ENCODE data around the gene CHST8.

CHST8 gene, protein sequence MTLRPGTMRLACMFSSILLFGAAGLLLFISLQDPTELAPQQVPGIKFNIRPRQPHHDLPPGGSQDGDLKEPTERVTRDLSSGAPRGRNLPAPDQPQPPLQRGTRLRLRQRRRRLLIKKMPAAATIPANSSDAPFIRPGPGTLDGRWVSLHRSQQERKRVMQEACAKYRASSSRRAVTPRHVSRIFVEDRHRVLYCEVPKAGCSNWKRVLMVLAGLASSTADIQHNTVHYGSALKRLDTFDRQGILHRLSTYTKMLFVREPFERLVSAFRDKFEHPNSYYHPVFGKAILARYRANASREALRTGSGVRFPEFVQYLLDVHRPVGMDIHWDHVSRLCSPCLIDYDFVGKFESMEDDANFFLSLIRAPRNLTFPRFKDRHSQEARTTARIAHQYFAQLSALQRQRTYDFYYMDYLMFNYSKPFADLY

DNA sequence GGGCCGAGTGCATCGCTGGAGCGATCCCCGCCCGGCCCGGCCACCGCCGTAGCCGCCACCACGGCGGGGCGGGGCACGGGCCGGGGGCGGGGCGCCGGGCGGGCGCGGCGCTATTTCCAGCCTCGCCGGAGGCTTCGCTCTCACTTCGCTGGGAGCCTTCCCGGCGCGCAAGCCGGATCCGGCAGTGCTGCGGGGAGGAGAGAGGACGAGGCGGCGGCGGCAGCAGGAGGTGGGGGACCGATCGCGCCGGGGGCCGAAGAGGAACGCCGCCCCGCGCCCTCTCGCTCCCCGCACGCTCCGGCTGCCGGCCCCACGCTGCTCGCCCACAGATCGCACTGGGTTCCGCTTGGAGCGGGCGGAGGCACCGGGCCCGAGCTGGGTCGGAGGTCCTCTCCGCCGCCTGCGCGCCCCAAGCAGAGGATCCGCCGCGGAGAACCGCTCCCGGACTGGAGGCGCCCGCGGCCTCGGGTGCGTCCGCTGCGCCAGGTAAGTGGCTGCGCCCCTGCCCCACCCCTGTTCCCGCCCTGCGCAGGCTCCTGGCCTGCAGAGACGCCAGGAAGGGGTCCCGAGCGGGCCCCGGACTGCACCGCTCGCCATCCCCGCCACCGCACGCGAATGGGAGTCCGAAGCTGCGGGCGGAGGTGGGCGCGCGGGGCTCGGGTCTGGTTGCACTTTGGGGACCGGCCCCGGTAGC is at the start of gene CHST8:
Gene CHST8 (plus strand): TSS at position 143 of the 694 bp plus-strand sequence. CDS start 67,309 bp downstream, outside the sequence.
- H3K27me3 ChIP-seq (ENCODE audit: control insufficient read depth, insufficient read depth, low read length) = peaks cover 71% of the 10 kb centered on the region
- H3K36me3 ChIP-seq (ENCODE audit: control insufficient read depth, low read depth, low read length) = no peaks in the 10 kb centered on the region
- no peak within 1 kb of the TSS for H3K9ac ChIP-seq (ENCODE audit: low read length)
- peak within 1 kb of the TSS; percentile 70 for H3K4me3 ChIP-seq (ENCODE audit: low read length)
- H3K9me3 ChIP-seq (ENCODE audit: control insufficient read depth, low read depth, low read length) = no peaks in the 10 kb centered on the region
- H3K27ac ChIP-seq (ENCODE audit: low read length) = no peak within 1 kb of the TSS
- peaks cover 3% of the 10 kb centered on the region for H3K4me1 ChIP-seq (ENCODE audit: control insufficient read depth, low read depth, low read length)

GRCh38 chr19:33572929-33573328 is 48.8 kb upstream of the CHST8 start:
- no peaks in the 10 kb centered on the region for H3K27me3 ChIP-seq (ENCODE audit: control insufficient read depth, insufficient read depth, low read length)
- H3K9me3 ChIP-seq (ENCODE audit: control insufficient read depth, low read depth, low read length) = peaks cover 11% of the 10 kb centered on the region
- no peak overlapping the region for H3K9ac ChIP-seq (ENCODE audit: low read length)
- no peaks in the 10 kb centered on the region for H3K36me3 ChIP-seq (ENCODE audit: control insufficient read depth, low read depth, low read length)
- H3K4me3 ChIP-seq (ENCODE audit: low read length) = no peak overlapping the region
- peaks cover 11% of the 10 kb centered on the region for H3K4me1 ChIP-seq (ENCODE audit: control insufficient read depth, low read depth, low read length)
- no peak overlapping the region for H3K27ac ChIP-seq (ENCODE audit: low read length)

GRCh38 chr19:33574824-33575223 is 46.9 kb upstream of the CHST8 start:
- peaks cover 8% of the 10 kb centered on the region for H3K4me1 ChIP-seq (ENCODE audit: control insufficient read depth, low read depth, low read length)
- no peak overlapping the region for H3K9ac ChIP-seq (ENCODE audit: low read length)
- no peak overlapping the region for H3K4me3 ChIP-seq (ENCODE audit: low read length)
- H3K27me3 ChIP-seq (ENCODE audit: control insufficient read depth, insufficient read depth, low read length) = no peaks in the 10 kb centered on the region
- H3K36me3 ChIP-seq (ENCODE audit: control insufficient read depth, low read depth, low read length) = no peaks in the 10 kb centered on the region
- H3K27ac ChIP-seq (ENCODE audit: low read length) = no peak overlapping the region
- H3K9me3 ChIP-seq (ENCODE audit: control insufficient read depth, low read depth, low read length) = peaks cover 11% of the 10 kb centered on the region

GRCh38 chr19:33578697-33579096 is 43.1 kb upstream of the CHST8 start:
- H3K4me1 ChIP-seq (ENCODE audit: control insufficient read depth, low read depth, low read length) = no peaks in the 10 kb centered on the region
- H3K9ac ChIP-seq (ENCODE audit: low read length) = no peak overlapping the region
- no peak overlapping the region for H3K27ac ChIP-seq (ENCODE audit: low read length)
- H3K27me3 ChIP-seq (ENCODE audit: control insufficient read depth, insufficient read depth, low read length) = no peaks in the 10 kb centered on the region
- H3K9me3 ChIP-seq (ENCODE audit: control insufficient read depth, low read depth, low read length) = peaks cover 11% of the 10 kb centered on the region
- H3K36me3 ChIP-seq (ENCODE audit: control insufficient read depth, low read depth, low read length) = no peaks in the 10 kb centered on the region
- H3K4me3 ChIP-seq (ENCODE audit: low read length) = no peak overlapping the region

GRCh38 chr19:33580026-33580644 is 41.6 kb upstream of the CHST8 start:
- Histone ChIP-seq H3K27me3 (ENCODE audit: control insufficient read depth, insufficient read depth, low read length) (no peaks in the 10 kb centered on the region), H3K4me3 (ENCODE audit: low read length) (no peak overlapping the region), H3K9me3 (ENCODE audit: control insufficient read depth, low read depth, low read length) (peaks cover 2% of the 10 kb centered on the region), H3K4me1 (ENCODE audit: control insufficient read depth, low read depth, low read length) (no peaks in the 10 kb centered on the region), H3K27ac (ENCODE audit: low read length) (no peak overlapping the region), H3K9ac (ENCODE audit: low read length) (no peak overlapping the region), H3K36me3 (ENCODE audit: control insufficient read depth, low read depth, low read length) (no peaks in the 10 kb centered on the region)

DNA sequence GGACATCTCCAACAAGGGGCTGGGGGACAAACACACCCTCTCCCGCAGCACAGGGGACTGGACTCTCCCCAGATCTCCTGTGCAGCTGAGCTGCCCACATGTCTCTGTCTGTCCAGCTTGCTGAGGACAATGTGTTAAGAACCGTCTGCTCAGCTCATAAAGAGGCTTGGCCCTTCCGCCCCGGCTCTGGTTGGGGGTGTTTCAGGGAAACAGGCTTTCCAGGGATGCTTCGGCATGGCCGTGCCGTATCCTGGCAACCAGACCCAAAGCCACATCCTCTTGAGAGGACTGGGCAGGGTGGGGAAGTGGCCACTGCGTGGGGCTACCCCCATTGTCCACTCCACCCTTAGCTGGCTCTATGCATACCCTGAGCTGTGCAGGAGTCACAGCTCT is 41.1 kb upstream of the CHST8 start:
- Histone ChIP-seq H3K27me3 (ENCODE audit: control insufficient read depth, insufficient read depth, low read length) (no peaks in the 10 kb centered on the region), H3K27ac (ENCODE audit: low read length) (no peak overlapping the region), H3K9ac (ENCODE audit: low read length) (no peak overlapping the region), H3K4me1 (ENCODE audit: control insufficient read depth, low read depth, low read length) (no peaks in the 10 kb centered on the region), H3K36me3 (ENCODE audit: control insufficient read depth, low read depth, low read length) (no peaks in the 10 kb centered on the region), H3K9me3 (ENCODE audit: control insufficient read depth, low read depth, low read length) (no peaks in the 10 kb centered on the region), H3K4me3 (ENCODE audit: low read length) (no peak overlapping the region)

GRCh38 chr19:33582914-33583313 is 38.8 kb upstream of the CHST8 start:
- no peak overlapping the region for H3K4me3 ChIP-seq (ENCODE audit: low read length)
- no peak overlapping the region for H3K9ac ChIP-seq (ENCODE audit: low read length)
- no peak overlapping the region for H3K27ac ChIP-seq (ENCODE audit: low read length)
- no peaks in the 10 kb centered on the region for H3K36me3 ChIP-seq (ENCODE audit: control insufficient read depth, low read depth, low read length)
- peaks cover 5% of the 10 kb centered on the region for H3K9me3 ChIP-seq (ENCODE audit: control insufficient read depth, low read depth, low read length)
- no peaks in the 10 kb centered on the region for H3K4me1 ChIP-seq (ENCODE audit: control insufficient read depth, low read depth, low read length)
- H3K27me3 ChIP-seq (ENCODE audit: control insufficient read depth, insufficient read depth, low read length) = no peaks in the 10 kb centered on the region

DNA sequence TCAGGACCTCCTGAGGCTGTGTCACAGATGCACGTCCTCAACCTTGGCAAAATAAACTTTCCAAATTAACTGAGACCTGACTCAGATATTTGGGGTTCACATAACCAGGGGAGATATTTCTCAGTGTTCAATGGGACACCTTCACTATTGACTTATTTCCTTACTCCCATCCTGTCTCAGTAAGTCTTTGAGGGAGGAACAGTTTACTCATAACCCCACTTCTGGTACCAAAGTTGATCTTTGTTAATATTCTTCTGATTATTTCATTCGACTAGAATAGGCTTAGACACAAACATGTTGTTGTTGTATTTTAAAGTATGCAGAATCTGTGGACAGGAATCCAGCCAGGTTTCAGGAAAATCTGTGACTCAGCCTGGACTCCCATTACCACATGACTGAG is 34.6 kb upstream of the CHST8 start:
- Histone ChIP-seq H3K27ac (ENCODE audit: low read length) (no peak overlapping the region), H3K9me3 (ENCODE audit: control insufficient read depth, low read depth, low read length) (peaks cover 5% of the 10 kb centered on the region), H3K36me3 (ENCODE audit: control insufficient read depth, low read depth, low read length) (no peaks in the 10 kb centered on the region), H3K4me1 (ENCODE audit: control insufficient read depth, low read depth, low read length) (no peaks in the 10 kb centered on the region), H3K27me3 (ENCODE audit: control insufficient read depth, insufficient read depth, low read length) (no peaks in the 10 kb centered on the region), H3K4me3 (ENCODE audit: low read length) (no peak overlapping the region), H3K9ac (ENCODE audit: low read length) (no peak overlapping the region)

GRCh38 chr19:33590224-33590623 is 31.5 kb upstream of the CHST8 start:
- no peak overlapping the region for H3K4me3 ChIP-seq (ENCODE audit: low read length)
- H3K27ac ChIP-seq (ENCODE audit: low read length) = no peak overlapping the region
- H3K9me3 ChIP-seq (ENCODE audit: control insufficient read depth, low read depth, low read length) = peaks cover 5% of the 10 kb centered on the region
- no peak overlapping the region for H3K9ac ChIP-seq (ENCODE audit: low read length)
- H3K4me1 ChIP-seq (ENCODE audit: control insufficient read depth, low read depth, low read length) = no peaks in the 10 kb centered on the region
- no peaks in the 10 kb centered on the region for H3K36me3 ChIP-seq (ENCODE audit: control insufficient read depth, low read depth, low read length)
- H3K27me3 ChIP-seq (ENCODE audit: control insufficient read depth, insufficient read depth, low read length) = no peaks in the 10 kb centered on the region

DNA sequence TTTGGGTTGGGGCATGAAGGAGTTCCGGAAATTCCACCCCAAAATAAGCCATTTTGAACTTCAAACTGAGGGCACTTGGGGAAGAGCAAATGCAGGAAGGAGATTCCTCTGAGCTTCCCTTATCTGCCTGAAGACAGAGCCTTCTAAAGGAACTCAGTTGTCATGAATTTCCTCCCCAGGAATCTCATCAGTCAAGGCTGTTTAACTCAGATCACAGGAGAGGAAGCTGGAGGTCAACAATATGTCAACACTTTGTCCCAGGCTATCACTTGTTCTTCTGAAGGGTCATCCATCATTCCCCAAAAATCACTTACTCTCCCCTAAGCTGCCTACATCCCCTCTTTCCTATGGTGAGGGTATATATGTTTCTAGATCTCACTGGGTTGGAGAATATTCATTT is 26.0 kb upstream of the CHST8 start:
- Histone ChIP-seq H3K4me1 (ENCODE audit: control insufficient read depth, low read depth, low read length) (no peaks in the 10 kb centered on the region), H3K9ac (ENCODE audit: low read length) (no peak overlapping the region), H3K9me3 (ENCODE audit: control insufficient read depth, low read depth, low read length) (no peaks in the 10 kb centered on the region), H3K27ac (ENCODE audit: low read length) (no peak overlapping the region), H3K36me3 (ENCODE audit: control insufficient read depth, low read depth, low read length) (no peaks in the 10 kb centered on the region), H3K27me3 (ENCODE audit: control insufficient read depth, insufficient read depth, low read length) (no peaks in the 10 kb centered on the region), H3K4me3 (ENCODE audit: low read length) (no peak overlapping the region)

DNA sequence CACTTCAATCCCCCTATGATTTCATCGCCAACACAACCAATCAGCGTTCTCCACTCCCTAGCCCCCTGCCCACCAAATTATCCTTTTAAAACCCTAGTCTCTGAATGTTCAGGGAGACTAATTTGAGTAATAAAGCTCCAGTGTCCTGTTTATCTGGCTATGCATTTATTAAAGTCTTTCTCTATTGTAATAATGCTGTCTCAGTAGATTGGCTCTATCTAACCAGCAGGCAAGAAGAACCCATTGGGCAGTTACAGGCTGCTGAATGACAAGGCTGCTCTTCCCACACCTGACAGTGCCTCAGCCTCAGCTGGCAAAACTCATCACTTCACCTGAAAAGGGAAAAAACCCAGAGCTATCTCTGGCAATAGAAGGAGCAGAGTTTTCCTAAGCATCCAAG is 20.2 kb upstream of the CHST8 start:
- Histone ChIP-seq H3K4me1 (ENCODE audit: control insufficient read depth, low read depth, low read length) (no peaks in the 10 kb centered on the region), H3K9ac (ENCODE audit: low read length) (no peak overlapping the region), H3K36me3 (ENCODE audit: control insufficient read depth, low read depth, low read length) (no peaks in the 10 kb centered on the region), H3K27ac (ENCODE audit: low read length) (no peak overlapping the region), H3K27me3 (ENCODE audit: control insufficient read depth, insufficient read depth, low read length) (no peaks in the 10 kb centered on the region), H3K9me3 (ENCODE audit: control insufficient read depth, low read depth, low read length) (peaks cover 6% of the 10 kb centered on the region), H3K4me3 (ENCODE audit: low read length) (no peak overlapping the region)

All from iPS-18a (cell line).